ENCODE data around the gene ANKRD44.
"Not testable (repeated sequence)": the region's sequence is repeated elsewhere in the genome, so short reads cannot be mapped to it uniquely, and the experiment has no call there.

The ANKRD44 gene

DNA sequence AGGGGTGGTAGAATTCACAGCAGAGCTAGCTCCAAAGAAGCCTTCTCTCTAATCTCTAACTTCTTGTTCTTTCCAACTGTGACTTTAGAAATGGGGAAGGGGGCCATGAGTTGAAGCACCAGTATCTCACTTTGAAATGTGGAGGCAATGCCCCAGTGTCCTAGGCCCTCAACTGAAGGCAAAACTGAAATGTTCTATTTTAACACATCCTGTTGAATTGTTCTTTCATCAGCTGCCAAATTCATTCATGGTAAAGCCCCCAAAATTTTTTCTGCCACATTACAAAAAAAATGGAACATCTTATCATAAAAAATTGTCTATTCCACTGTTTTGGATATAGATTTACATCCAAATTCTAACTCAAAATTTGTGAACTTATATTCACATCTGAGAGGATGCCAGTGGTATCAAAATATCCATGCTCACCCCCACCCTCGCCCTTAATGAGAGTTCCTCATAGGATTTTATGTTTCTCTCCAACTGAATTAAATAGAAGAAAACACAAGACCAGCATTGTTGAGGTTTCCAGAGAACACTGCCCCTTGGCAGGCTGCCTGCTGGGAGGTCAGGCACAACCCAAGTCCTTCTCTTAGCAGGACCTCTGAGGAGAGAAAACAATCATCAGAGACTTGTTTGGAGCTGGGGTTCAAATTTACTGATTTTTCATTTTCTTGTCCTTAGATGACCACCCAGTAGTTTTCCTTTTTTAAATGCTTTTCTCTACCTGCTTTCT is 236.7 kb downstream of the ANKRD44 start:
- Histone ChIP-seq H3K9me3 (no peaks in the 10 kb centered on the region), H3K27me3 (no peaks in the 10 kb centered on the region), H3K27ac (no peak overlapping the region), H3K4me1 (peaks cover 14% of the 10 kb centered on the region), H3K4me2 (peak overlapping the region; percentile 14; the same call in 1 of the 2 replicates), H3K9ac (no peak overlapping the region), H3K4me3 (no peak overlapping the region), H4K20me1 (no peaks in the 10 kb centered on the region), H3K36me3 (no peaks in the 10 kb centered on the region)
- TF ChIP-seq Cebpa-rat (IDR thresholded peaks at IDR 0.05), result no peak

- H3K9ac ChIP-seq, result no peak overlapping the region
- H3K36me3 ChIP-seq, result no peaks in the 10 kb centered on the region
- 0 out of 2 replicates have a peak overlapping the region, but pooled peaks have one; percentile 14 for H3K4me2 ChIP-seq
- no peak overlapping the region for H3K27ac ChIP-seq
- H4K20me1 ChIP-seq, result no peaks in the 10 kb centered on the region
- no peaks in the 10 kb centered on the region for H3K27me3 ChIP-seq
- no peaks in the 10 kb centered on the region for H3K9me3 ChIP-seq
- TF ChIP-seq Cebpa-rat (IDR thresholded peaks at IDR 0.05), result no peak
- H3K4me3 ChIP-seq, result no peak overlapping the region
- peaks cover 14% of the 10 kb centered on the region for H3K4me1 ChIP-seq
Measured at GRCh38 chr2:197073270-197073669, 237.3 kb downstream of the ANKRD44 start.

DNA sequence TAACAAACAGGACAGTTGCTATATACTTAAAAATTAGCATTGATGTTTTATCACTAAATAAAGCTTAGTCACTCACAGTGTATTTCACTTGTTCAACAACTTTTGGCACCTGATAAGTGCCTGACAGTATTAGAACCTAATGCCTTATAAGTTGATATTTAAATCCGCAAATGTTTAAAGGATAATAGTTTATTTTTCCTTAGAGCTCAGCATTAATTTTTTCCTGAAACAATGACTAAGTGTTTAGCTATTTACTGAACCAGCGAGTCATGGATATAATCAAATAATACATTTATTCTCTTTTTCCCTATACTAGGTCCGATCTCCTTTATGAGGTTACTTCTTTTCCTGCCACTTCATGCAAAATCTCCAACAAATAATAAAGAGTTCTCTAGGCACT is 238.0 kb downstream of the ANKRD44 start:
- Histone ChIP-seq H4K20me1 (no peaks in the 10 kb centered on the region), H3K9me3 (no peaks in the 10 kb centered on the region), H3K27ac (no peak overlapping the region), H3K36me3 (no peaks in the 10 kb centered on the region), H3K4me3 (no peak overlapping the region), H3K9ac (no peak overlapping the region), H3K4me1 (peaks cover 14% of the 10 kb centered on the region), H3K4me2 (no peak overlapping the region), H3K27me3 (no peaks in the 10 kb centered on the region)
- no peak for TF ChIP-seq Cebpa-rat (IDR thresholded peaks at IDR 0.05)

DNA sequence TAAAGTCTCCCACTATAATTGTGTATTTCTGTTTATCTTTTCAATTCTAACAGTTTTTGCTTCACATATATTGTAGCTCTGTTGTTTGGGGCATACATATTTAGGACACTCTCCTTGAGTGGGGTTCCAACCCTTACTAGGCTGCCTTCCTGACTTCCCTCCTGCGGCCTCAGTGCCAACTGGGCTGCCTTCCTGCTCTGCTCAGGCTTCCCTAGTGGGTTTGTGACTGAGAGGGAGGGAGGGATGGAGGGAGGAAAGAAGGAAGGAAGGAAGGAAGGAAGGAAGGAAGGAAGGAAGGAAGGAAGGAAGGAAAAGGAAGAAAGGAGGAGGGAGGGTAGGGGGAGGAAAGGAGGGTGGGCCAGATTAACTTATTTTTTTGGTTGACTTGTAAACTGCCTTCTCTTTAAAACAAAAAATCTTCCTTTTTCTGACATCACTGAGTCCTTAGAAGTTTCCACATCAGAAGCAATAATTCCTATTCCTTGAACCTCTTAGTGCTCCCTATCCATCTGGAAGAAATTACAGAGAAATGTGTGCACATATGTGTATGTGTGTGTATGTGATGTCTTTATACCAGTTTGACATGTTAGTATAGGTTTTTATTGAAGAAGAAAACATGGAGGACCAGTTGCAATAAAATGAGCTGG is 238.7 kb downstream of the ANKRD44 start:
- no peak for TF ChIP-seq Cebpa-rat (IDR thresholded peaks at IDR 0.05)
- Histone ChIP-seq H4K20me1 (no peaks in the 10 kb centered on the region), H3K4me2 (no peak overlapping the region), H3K4me1 (peaks cover 14% of the 10 kb centered on the region), H3K27ac (no peak overlapping the region), H3K4me3 (no peak overlapping the region), H3K36me3 (no peaks in the 10 kb centered on the region), H3K9ac (no peak overlapping the region), H3K9me3 (no peaks in the 10 kb centered on the region), H3K27me3 (no peaks in the 10 kb centered on the region)

DNA sequence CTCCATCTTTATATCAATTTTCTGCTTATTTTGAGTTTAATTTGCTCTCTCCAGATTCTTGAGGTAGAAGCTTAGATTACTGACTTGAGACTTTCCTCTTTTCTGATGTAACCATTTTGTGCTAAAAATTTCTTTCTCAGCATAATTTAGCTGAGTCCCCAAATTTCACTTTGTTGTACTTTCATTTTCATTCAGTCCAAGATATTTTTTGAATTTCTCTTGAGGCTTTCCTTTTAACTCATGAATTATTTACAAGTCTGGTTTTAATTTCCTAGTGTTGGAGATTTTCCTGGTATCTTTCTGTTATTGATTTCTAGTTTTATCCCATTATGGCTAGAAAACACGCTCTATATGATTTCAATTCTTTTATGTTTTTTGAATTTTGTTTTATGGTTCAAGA is 239.4 kb downstream of the ANKRD44 start:
- Histone ChIP-seq H3K4me1 (peaks cover 14% of the 10 kb centered on the region), H3K4me3 (no peak overlapping the region), H3K9ac (no peak overlapping the region), H3K9me3 (no peaks in the 10 kb centered on the region), H4K20me1 (no peaks in the 10 kb centered on the region), H3K27me3 (no peaks in the 10 kb centered on the region), H3K27ac (no peak overlapping the region), H3K4me2 (no peak overlapping the region), H3K36me3 (no peaks in the 10 kb centered on the region)
- no peak for TF ChIP-seq Cebpa-rat (IDR thresholded peaks at IDR 0.05)

GRCh38 chr2:197069958-197070357 is 240.6 kb downstream of the ANKRD44 start:
- no peaks in the 10 kb centered on the region for H3K27me3 ChIP-seq
- no peaks in the 10 kb centered on the region for H3K36me3 ChIP-seq
- no peak overlapping the region for H3K4me3 ChIP-seq
- H3K4me1 ChIP-seq, result peaks cover 14% of the 10 kb centered on the region
- no peak overlapping the region for H3K9ac ChIP-seq
- no peak overlapping the region for H3K4me2 ChIP-seq
- no peaks in the 10 kb centered on the region for H3K9me3 ChIP-seq
- H3K27ac ChIP-seq, result no peak overlapping the region
- H4K20me1 ChIP-seq, result no peaks in the 10 kb centered on the region
- no peak for TF ChIP-seq Cebpa-rat (IDR thresholded peaks at IDR 0.05)

DNA sequence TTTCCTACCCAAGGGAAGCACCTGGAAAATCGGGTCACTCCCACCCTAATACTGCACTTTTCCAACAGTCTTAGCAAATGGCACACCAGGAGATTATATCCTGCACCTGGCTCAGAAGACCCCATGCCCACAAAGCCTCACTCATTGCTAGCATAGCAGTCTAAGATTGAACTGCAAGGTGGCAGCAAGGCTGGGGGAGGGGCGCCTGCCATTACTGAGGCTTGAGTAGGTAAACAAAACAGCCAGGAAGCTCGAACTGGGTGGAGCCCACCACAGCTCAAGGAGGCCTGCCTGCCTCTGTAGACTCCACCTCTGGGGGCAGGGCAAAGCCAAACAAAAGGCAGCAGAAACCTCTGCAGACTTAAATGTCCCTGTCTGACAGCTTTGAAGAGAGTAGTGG is 248.0 kb downstream of the ANKRD44 start:
- H3K4me3 ChIP-seq, H3K4me1 ChIP-seq, H4K20me1 ChIP-seq, H3K9me3 ChIP-seq, H3K4me2 ChIP-seq, H3K27ac ChIP-seq, H3K27me3 ChIP-seq, H3K36me3 ChIP-seq, H3K9ac ChIP-seq: not testable (repeated sequence)

GRCh38 chr2:197059477-197059876 is 251.1 kb downstream of the ANKRD44 start:
- no peaks in the 10 kb centered on the region for H3K4me1 ChIP-seq
- H4K20me1 ChIP-seq, result no peaks in the 10 kb centered on the region
- H3K27ac ChIP-seq, result no peak overlapping the region
- H3K27me3 ChIP-seq, result no peaks in the 10 kb centered on the region
- TF ChIP-seq Cebpa-rat (IDR thresholded peaks at IDR 0.05), result no peak
- no peaks in the 10 kb centered on the region for H3K36me3 ChIP-seq
- H3K4me2 ChIP-seq, result no peak overlapping the region
- no peak overlapping the region for H3K9ac ChIP-seq
- peaks cover 10% of the 10 kb centered on the region; the same call in 1 of the 2 replicates for H3K9me3 ChIP-seq
- H3K4me3 ChIP-seq, result no peak overlapping the region

GRCh38 chr2:197058777-197059300 is 251.7 kb downstream of the ANKRD44 start:
- Histone ChIP-seq H3K9me3 (peaks cover 10% of the 10 kb centered on the region; the same call in 1 of the 2 replicates), H3K27ac (no peak overlapping the region), H4K20me1 (no peaks in the 10 kb centered on the region), H3K4me2 (no peak overlapping the region), H3K27me3 (no peaks in the 10 kb centered on the region), H3K36me3 (no peaks in the 10 kb centered on the region), H3K9ac (no peak overlapping the region), H3K4me1 (no peaks in the 10 kb centered on the region), H3K4me3 (no peak overlapping the region)
- TF ChIP-seq Cebpa-rat (IDR thresholded peaks at IDR 0.05), result no peak

DNA sequence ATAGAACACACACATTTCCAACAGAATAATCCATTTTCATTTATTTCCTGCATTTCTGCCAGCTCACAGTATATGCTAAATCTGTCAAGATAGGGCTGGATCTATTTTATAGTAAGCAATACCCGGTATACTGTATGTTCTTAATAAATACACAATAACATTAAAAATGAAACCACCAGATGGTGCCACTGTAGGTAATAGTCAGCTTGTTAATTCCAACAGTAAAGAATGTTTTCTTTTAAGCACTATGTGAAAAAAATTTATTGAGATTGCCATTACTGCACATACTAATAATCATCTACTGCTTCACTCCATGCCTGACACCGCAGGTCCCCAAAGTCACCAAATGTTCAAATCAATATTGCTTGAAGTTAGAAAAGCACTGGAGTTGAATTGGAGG is 252.6 kb downstream of the ANKRD44 start:
- no peaks in the 10 kb centered on the region for H4K20me1 ChIP-seq
- no peak overlapping the region for H3K4me3 ChIP-seq
- H3K27ac ChIP-seq, result no peak overlapping the region
- H3K9ac ChIP-seq, result no peak overlapping the region
- H3K27me3 ChIP-seq, result no peaks in the 10 kb centered on the region
- no peaks in the 10 kb centered on the region for H3K36me3 ChIP-seq
- H3K4me1 ChIP-seq, result no peaks in the 10 kb centered on the region
- TF ChIP-seq Cebpa-rat (IDR thresholded peaks at IDR 0.05), result no peak
- peaks cover 10% of the 10 kb centered on the region; the same call in 1 of the 2 replicates for H3K9me3 ChIP-seq
- H3K4me2 ChIP-seq, result no peak overlapping the region

Data from BLaER1 (cell line).